DMS 273 (cell line): ENCODE results near the gene TIE1.

Experiments used
- DNase-seq: peaks from one replicate; lab custom pipeline; 2025; ENCODE audit not compliant: unreplicated experiment; lab: John Stamatoyannopoulos, UW

The TIE1 gene

GRCh38 chr1:43311521-43311920 lies 10.7 kb downstream of the TIE1 start:
- no peak for DNase-seq

- no peak for DNase-seq
These were observed 11.4 kb downstream of the TIE1 start for GRCh38 chr1:43312212-43312623.

GRCh38 chr1:43312663-43313515 lies 12.1 kb downstream of the TIE1 start:
- no peak for DNase-seq

- no peak for DNase-seq
These were observed 13.0 kb downstream of the TIE1 start for GRCh38 chr1:43313771-43314170.

- no peak for DNase-seq
These were observed 13.5 kb downstream of the TIE1 start for GRCh38 chr1:43314233-43314632.

- DNase-seq = no peak
These were observed 14.7 kb downstream of the TIE1 start for GRCh38 chr1:43315481-43315880.

GRCh38 chr1:43315963-43316737 lies 15.4 kb downstream of the TIE1 start:
- no peak for DNase-seq

- no peak for DNase-seq
These were observed 16.1 kb downstream of the TIE1 start for GRCh38 chr1:43316738-43317520.

GRCh38 chr1:43317817-43318471 lies 17.2 kb downstream of the TIE1 start:
- peak; percentile 72 for DNase-seq

GRCh38 chr1:43318831-43319230 lies 18.0 kb downstream of the TIE1 start:
- DNase-seq = no peak

- DNase-seq = no peak
These were observed 18.5 kb downstream of the TIE1 start for GRCh38 chr1:43319288-43319687.

- no peak for DNase-seq
These were observed 19.0 kb downstream of the TIE1 start for GRCh38 chr1:43319766-43320165.

- no peak for DNase-seq
These were observed 20.6 kb downstream of the TIE1 start for GRCh38 chr1:43321331-43321891.

GRCh38 chr1:43322506-43322905 lies 21.7 kb downstream of the TIE1 start:
- no peak for DNase-seq

- DNase-seq = no peak
These were observed 24.0 kb downstream of the TIE1 start for GRCh38 chr1:43324810-43325209.

- no peak for DNase-seq
These were observed 24.6 kb downstream of the TIE1 start for GRCh38 chr1:43325381-43325780.

- no peak for DNase-seq
These were observed 26.9 kb downstream of the TIE1 start for GRCh38 chr1:43327549-43328292.

GRCh38 chr1:43329995-43330751 lies 29.4 kb downstream of the TIE1 start:
- DNase-seq = no peak

- DNase-seq = no peak
These were observed 30.9 kb downstream of the TIE1 start for GRCh38 chr1:43331688-43332087.
